ENCODE data around the gene MAPK8IP1.

Gene MAPK8IP1

DNA sequence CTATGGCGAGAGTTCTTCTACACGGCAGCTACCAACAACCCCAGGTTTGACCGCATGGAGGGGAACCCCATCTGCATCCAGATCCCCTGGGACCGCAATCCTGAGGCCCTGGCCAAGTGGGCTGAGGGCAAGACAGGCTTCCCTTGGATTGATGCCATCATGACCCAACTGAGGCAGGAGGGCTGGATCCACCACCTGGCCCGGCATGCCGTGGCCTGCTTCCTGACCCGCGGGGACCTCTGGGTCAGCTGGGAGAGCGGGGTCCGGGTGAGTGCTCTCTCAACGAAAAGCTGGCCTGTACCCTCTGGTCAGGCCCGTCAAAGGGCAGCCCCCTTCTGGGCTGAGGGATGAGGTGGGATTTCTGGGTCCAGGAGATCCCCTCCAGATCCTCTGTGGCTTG is 15.9 kb upstream of the MAPK8IP1 start:
- no peak for DNase-seq (ENCODE audit: low spot score)
- TF ChIP-seq, protein P1, sequence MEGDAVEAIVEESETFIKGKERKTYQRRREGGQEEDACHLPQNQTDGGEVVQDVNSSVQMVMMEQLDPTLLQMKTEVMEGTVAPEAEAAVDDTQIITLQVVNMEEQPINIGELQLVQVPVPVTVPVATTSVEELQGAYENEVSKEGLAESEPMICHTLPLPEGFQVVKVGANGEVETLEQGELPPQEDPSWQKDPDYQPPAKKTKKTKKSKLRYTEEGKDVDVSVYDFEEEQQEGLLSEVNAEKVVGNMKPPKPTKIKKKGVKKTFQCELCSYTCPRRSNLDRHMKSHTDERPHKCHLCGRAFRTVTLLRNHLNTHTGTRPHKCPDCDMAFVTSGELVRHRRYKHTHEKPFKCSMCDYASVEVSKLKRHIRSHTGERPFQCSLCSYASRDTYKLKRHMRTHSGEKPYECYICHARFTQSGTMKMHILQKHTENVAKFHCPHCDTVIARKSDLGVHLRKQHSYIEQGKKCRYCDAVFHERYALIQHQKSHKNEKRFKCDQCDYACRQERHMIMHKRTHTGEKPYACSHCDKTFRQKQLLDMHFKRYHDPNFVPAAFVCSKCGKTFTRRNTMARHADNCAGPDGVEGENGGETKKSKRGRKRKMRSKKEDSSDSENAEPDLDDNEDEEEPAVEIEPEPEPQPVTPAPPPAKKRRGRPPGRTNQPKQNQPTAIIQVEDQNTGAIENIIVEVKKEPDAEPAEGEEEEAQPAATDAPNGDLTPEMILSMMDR (IDR thresholded peaks at IDR 0.05; ENCODE audit: poor library complexity, severe bottlenecking): no peak
- peaks cover 42% of the 10 kb centered on the region for H3K36me3 ChIP-seq (ENCODE audit: low read depth)

DNA sequence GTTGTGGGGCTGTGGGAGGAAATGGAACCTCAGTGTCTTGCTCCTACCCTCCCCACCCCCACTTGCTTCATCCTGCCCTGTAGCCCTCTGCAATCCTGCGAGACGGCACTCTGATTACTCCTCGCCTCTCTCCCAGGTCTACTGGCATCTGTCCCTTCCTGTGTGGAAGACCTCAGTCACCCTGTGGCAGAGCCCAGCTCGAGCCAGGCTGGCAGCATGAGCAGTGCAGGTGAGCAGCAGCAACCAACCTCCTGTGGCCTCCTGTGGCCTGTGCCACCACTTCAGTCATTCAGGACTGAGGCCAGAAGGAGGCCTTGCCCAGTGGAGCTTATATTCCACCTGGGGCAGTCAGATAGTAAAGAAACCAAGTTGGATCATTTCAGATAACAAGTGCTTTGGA is 14.7 kb upstream of the MAPK8IP1 start:
- Histone ChIP-seq H3K27ac (ENCODE audit: poor library complexity, severe bottlenecking) (no peak overlapping the region), H3K4me1 (ENCODE audit: insufficient read depth, poor library complexity, severe bottlenecking) (peaks cover 3% of the 10 kb centered on the region), H3K9me3 (ENCODE audit: severe bottlenecking) (no peaks in the 10 kb centered on the region), H3K27me3 (ENCODE audit: insufficient read depth, poor library complexity, severe bottlenecking) (no peaks in the 10 kb centered on the region), H3K36me3 (ENCODE audit: low read depth) (peaks cover 38% of the 10 kb centered on the region), H3K4me3 (ENCODE audit: severe bottlenecking) (no peak overlapping the region)
- ATAC-seq (ENCODE audit: low read depth) (no peak), DNase-seq (ENCODE audit: low spot score) (no peak)
- TF ChIP-seq, protein P1 (IDR thresholded peaks at IDR 0.05; ENCODE audit: poor library complexity, severe bottlenecking): no peak

More for the DNA sequence above, 15.9 kb upstream of the MAPK8IP1 start:
- Histone ChIP-seq H3K4me3 (ENCODE audit: severe bottlenecking) (no peak overlapping the region), H3K9me3 (ENCODE audit: severe bottlenecking) (no peaks in the 10 kb centered on the region), H3K27ac (ENCODE audit: poor library complexity, severe bottlenecking) (no peak overlapping the region), H3K4me1 (ENCODE audit: insufficient read depth, poor library complexity, severe bottlenecking) (peaks cover 3% of the 10 kb centered on the region), H3K27me3 (ENCODE audit: insufficient read depth, poor library complexity, severe bottlenecking) (no peaks in the 10 kb centered on the region)
- no peak for ATAC-seq (ENCODE audit: low read depth)

DNA sequence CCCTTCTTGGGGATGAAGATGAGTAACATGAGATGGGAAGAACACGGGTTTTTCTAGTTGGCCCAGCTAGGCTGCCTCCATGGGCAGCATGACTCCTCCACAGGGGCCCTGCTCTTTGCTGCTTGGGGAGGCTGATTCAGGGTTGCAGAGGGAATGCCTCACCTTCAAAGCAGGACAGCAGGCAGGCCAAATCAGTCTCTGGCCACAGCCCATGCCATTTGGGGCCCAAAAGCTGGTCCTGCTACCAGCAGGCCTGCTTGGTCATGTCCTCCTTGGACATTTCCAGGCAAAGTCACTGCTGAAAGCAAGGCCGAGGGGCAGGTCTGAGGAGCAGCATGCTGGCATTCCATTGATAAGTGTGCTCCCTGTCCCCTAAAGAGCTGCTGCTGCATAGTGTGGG is 13.8 kb upstream of the MAPK8IP1 start:
- Histone ChIP-seq H3K9me3 (ENCODE audit: severe bottlenecking) (no peaks in the 10 kb centered on the region), H3K4me3 (ENCODE audit: severe bottlenecking) (no peak overlapping the region), H3K27me3 (ENCODE audit: insufficient read depth, poor library complexity, severe bottlenecking) (no peaks in the 10 kb centered on the region), H3K4me1 (ENCODE audit: insufficient read depth, poor library complexity, severe bottlenecking) (peaks cover 3% of the 10 kb centered on the region), H3K27ac (ENCODE audit: poor library complexity, severe bottlenecking) (no peak overlapping the region), H3K36me3 (ENCODE audit: low read depth) (peaks cover 38% of the 10 kb centered on the region)
- no peak for DNase-seq (ENCODE audit: low spot score)
- TF ChIP-seq, protein P1 (IDR thresholded peaks at IDR 0.05; ENCODE audit: poor library complexity, severe bottlenecking): no peak
- ATAC-seq (ENCODE audit: low read depth): no peak

DNA sequence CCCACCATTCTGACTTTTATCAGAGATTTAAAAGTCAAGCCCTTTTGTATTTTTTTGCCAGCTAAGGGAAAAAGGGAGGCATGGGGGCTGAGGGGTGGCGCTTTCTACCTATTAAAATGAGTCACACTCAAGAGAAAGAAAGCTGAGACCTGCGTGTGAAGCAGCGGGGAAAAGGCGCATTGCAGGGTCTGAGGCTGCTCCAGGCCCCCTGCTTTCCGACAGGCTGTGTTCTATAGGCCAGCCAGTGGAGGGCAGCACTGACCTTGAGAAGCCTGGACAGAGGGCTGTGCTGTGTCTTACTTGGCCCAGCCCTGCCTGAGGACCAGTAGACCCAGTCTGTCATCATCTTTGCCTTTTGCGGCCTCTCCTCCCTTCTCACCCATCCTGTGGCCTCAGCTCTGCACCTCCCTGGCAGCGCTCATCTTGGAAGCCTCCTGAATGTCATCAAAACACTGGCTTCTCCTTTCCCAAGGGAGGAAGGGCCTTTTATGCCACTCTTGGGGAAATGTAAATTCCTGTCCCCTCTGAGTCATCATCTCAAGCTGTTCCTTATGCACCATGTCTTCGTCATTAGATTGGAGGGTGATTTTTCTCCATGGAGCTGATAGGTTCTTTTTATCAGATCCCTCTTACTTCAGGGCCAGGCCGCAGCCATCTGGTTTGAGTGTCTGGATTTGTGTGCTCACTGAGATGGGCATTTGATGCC is 12.6 kb upstream of the MAPK8IP1 start:
- Histone ChIP-seq H3K36me3 (ENCODE audit: low read depth) (peaks cover 33% of the 10 kb centered on the region), H3K4me1 (ENCODE audit: insufficient read depth, poor library complexity, severe bottlenecking) (peaks cover 3% of the 10 kb centered on the region), H3K27me3 (ENCODE audit: insufficient read depth, poor library complexity, severe bottlenecking) (no peaks in the 10 kb centered on the region), H3K4me3 (ENCODE audit: severe bottlenecking) (no peak overlapping the region), H3K9me3 (ENCODE audit: severe bottlenecking) (no peaks in the 10 kb centered on the region), H3K27ac (ENCODE audit: poor library complexity, severe bottlenecking) (no peak overlapping the region)
- DNase-seq (ENCODE audit: low spot score) (no peak), ATAC-seq (ENCODE audit: low read depth) (peak; percentile 82)
- TF ChIP-seq, protein P1 (IDR thresholded peaks at IDR 0.05; ENCODE audit: poor library complexity, severe bottlenecking): peak; percentile 54

DNA sequence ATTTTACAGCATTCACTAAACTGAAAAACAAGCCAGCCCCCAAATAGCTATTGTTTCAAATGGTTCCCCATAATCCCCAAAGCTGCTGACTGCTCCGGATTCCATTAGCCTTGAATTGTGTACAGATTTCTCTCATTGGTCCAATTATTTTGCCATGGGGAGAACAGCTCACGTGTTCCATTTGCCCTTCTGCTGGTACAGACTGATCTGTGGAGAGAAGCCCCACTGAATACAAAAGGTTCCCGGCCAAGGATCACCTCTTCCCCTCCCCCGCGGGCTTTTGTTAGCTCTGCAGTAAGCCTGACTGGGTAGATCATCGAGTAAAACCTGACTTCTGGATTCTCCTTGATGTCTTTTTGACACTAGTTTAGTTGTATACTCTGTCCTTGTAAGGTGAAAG is 9.1 kb upstream of the MAPK8IP1 start:
- ATAC-seq (ENCODE audit: low read depth): no peak
- Histone ChIP-seq H3K4me3 (ENCODE audit: severe bottlenecking) (no peak overlapping the region), H3K27ac (ENCODE audit: poor library complexity, severe bottlenecking) (no peak overlapping the region), H3K4me1 (ENCODE audit: insufficient read depth, poor library complexity, severe bottlenecking) (peaks cover 11% of the 10 kb centered on the region), H3K9me3 (ENCODE audit: severe bottlenecking) (no peaks in the 10 kb centered on the region), H3K36me3 (ENCODE audit: low read depth) (peaks cover 38% of the 10 kb centered on the region), H3K27me3 (ENCODE audit: insufficient read depth, poor library complexity, severe bottlenecking) (no peaks in the 10 kb centered on the region)
- no peak for DNase-seq (ENCODE audit: low spot score)
- TF ChIP-seq, protein P1 (IDR thresholded peaks at IDR 0.05; ENCODE audit: poor library complexity, severe bottlenecking): no peak
